ENCODE results near the gene ACTR3C. TPM values are rescaled to one million over a fixed set of nuclear protein-coding genes. Genes with fewer than 3 reads are reported as not detected.

ACTR3C gene
- total and polyA plus RNA-seq, 2 donors (not counting 1 experiment from before 2014, with no cell fraction given): 4.0 to 20.7 TPM

GRCh38 chr7:150336746-150337145 is 13.4 kb upstream of the ACTR3C start:
- H3K27me3 Mint-ChIP-seq: peaks cover 14% of the 10 kb centered on the region
- H3K79me2 ChIP-seq (ENCODE audit: control insufficient read depth, insufficient read depth, low read length): no peaks in the 10 kb centered on the region
- ATAC-seq (ENCODE audit: low read depth): no peak

GRCh38 chr7:150335774-150336112 is 12.4 kb upstream of the ACTR3C start:
- ChIA-PET CTCF (no interaction called here), POLR2A (no interaction called here)
- peaks cover 11% of the 10 kb centered on the region for H3K27me3 Mint-ChIP-seq
- intact Hi-C loops (cut with micrococcal nuclease): no loop called here
- Histone ChIP-seq H3K9me3 (ENCODE audit: control extremely low read depth in 1 of 3, control insufficient read depth in 2 of 3, insufficient read depth in 1 of 3, low read length in 2 of 3) (peaks cover 0 to 4% (median 0%) of the 10 kb centered on the region in 3 donors), H3K27ac (ENCODE audit: low read length in 2 of 2) (no peak overlapping the region), H3K9ac (ENCODE audit: low read length) (no peak overlapping the region), H2AFZ (ENCODE audit: insufficient read depth, low read depth, low read length, poor library complexity, severe bottlenecking) (no peak overlapping the region), H3K4me1 (ENCODE audit: control insufficient read depth in 2 of 2, insufficient read depth in 2 of 2, low read length in 2 of 2) (peaks cover 7 to 9% of the 10 kb centered on the region in 2 donors), H3K79me2 (ENCODE audit: control insufficient read depth, insufficient read depth, low read length) (no peaks in the 10 kb centered on the region), H4K20me1 (ENCODE audit: control insufficient read depth, insufficient read depth, low read length, poor library complexity, severe bottlenecking) (no peaks in the 10 kb centered on the region), H3K4me3 (ENCODE audit: control extremely low read depth in 1 of 5, extremely low read depth in 1 of 5, insufficient read depth in 1 of 5, low read depth in 2 of 5, low read length in 4 of 5) (no peak overlapping the region), H3K36me3 (replicated peaks in 1 of 2; ENCODE audit: control extremely low read depth in 1 of 2, control insufficient read depth in 1 of 2, extremely low read depth in 1 of 2, insufficient read depth in 2 of 2, low read length in 1 of 2) (no peaks in the 10 kb centered on the region), H3K4me2 (replicated peaks; ENCODE audit: low read depth, low read length, poor library complexity, severe bottlenecking) (no peak overlapping the region), H3K27me3 (replicated peaks in 1 of 4; ENCODE audit: control extremely low read depth in 1 of 4, control insufficient read depth in 3 of 4, insufficient read depth in 4 of 4, low read length in 3 of 4) (peaks cover 0 to 8% (median 4%) of the 10 kb centered on the region in 4 experiments)
- no peaks in the 10 kb centered on the region for H3K9me3 Mint-ChIP-seq (ENCODE audit: insufficient read depth)
- TF ChIP-seq EZH2 (IDR thresholded peaks at IDR 0.05; ENCODE audit: borderline replicate concordance, insufficient read depth, low read depth, low read length, poor library complexity, severe bottlenecking) (no peak), CTCF (IDR thresholded peaks at IDR 0.05) (no peak)
- ATAC-seq (ENCODE audit: low read depth) (no peak), DNase-seq (no peak)
- H3K4me3 Mint-ChIP-seq: no peak overlapping the region
- peaks cover 13% of the 10 kb centered on the region for H3K4me1 Mint-ChIP-seq
- no peak overlapping the region for H3K27ac Mint-ChIP-seq
- WGBS (ENCODE audit: insufficient coverage): 89% methylated on average over 4 of the region's 6 CpGs

More at GRCh38 chr7:150336746-150337145, 13.4 kb upstream of the ACTR3C start:
- H4K20me1 ChIP-seq (ENCODE audit: control insufficient read depth, insufficient read depth, low read length, poor library complexity, severe bottlenecking): no peaks in the 10 kb centered on the region
- CTCF ChIA-PET: no interaction called here
- 97% methylated on average over 14 of the region's 14 CpGs for WGBS (ENCODE audit: insufficient coverage)
- Mint-ChIP-seq H3K4me1 (peaks cover 15% of the 10 kb centered on the region), H3K9me3 (ENCODE audit: insufficient read depth) (no peaks in the 10 kb centered on the region), H3K27ac (no peak overlapping the region), H3K4me3 (no peak overlapping the region)
- DNase-seq: no peak
- TF ChIP-seq CTCF (IDR thresholded peaks at IDR 0.05) (no peak), EZH2 (IDR thresholded peaks at IDR 0.05; ENCODE audit: borderline replicate concordance, insufficient read depth, low read depth, low read length, poor library complexity, severe bottlenecking) (no peak)
- POLR2A ChIA-PET: no interaction called here
- H3K4me1 ChIP-seq (ENCODE audit: control insufficient read depth in 2 of 2, insufficient read depth in 2 of 2, low read length in 2 of 2): peaks cover 12 to 15% of the 10 kb centered on the region in 2 donors
- H2AFZ ChIP-seq (ENCODE audit: insufficient read depth, low read depth, low read length, poor library complexity, severe bottlenecking): no peak overlapping the region
- H3K9ac ChIP-seq (ENCODE audit: low read length): no peak overlapping the region
- intact Hi-C loops (cut with micrococcal nuclease): no loop called here
- peaks cover 0 to 14% (median 6%) of the 10 kb centered on the region in 4 experiments for H3K27me3 ChIP-seq (replicated peaks in 1 of 4; ENCODE audit: control extremely low read depth in 1 of 4, control insufficient read depth in 3 of 4, insufficient read depth in 4 of 4, low read length in 3 of 4)
- peaks cover 0 to 4% (median 0%) of the 10 kb centered on the region in 3 donors for H3K9me3 ChIP-seq (ENCODE audit: control extremely low read depth in 1 of 3, control insufficient read depth in 2 of 3, insufficient read depth in 1 of 3, low read length in 2 of 3)
- no peaks in the 10 kb centered on the region for H3K36me3 ChIP-seq (replicated peaks in 1 of 2; ENCODE audit: control extremely low read depth in 1 of 2, control insufficient read depth in 1 of 2, extremely low read depth in 1 of 2, insufficient read depth in 2 of 2, low read length in 1 of 2)
- no peak overlapping the region for H3K4me2 ChIP-seq (replicated peaks; ENCODE audit: low read depth, low read length, poor library complexity, severe bottlenecking)
- no peak overlapping the region for H3K27ac ChIP-seq (ENCODE audit: low read length in 2 of 2)
- no peak overlapping the region for H3K4me3 ChIP-seq (ENCODE audit: control extremely low read depth in 1 of 5, extremely low read depth in 1 of 5, insufficient read depth in 1 of 5, low read depth in 2 of 5, low read length in 4 of 5)
